ENCODE measurements around the gene BEST1. TPM values are rescaled to one million over a fixed set of nuclear protein-coding genes. Genes with fewer than 3 reads are reported as not detected.

BEST1 gene
- total and polyA plus RNA-seq, 2 of the 13 experiments (the other 11 are each of a cell fraction or from before 2014, with no cell fraction given): 0.09 to 0.65 TPM

DNA sequence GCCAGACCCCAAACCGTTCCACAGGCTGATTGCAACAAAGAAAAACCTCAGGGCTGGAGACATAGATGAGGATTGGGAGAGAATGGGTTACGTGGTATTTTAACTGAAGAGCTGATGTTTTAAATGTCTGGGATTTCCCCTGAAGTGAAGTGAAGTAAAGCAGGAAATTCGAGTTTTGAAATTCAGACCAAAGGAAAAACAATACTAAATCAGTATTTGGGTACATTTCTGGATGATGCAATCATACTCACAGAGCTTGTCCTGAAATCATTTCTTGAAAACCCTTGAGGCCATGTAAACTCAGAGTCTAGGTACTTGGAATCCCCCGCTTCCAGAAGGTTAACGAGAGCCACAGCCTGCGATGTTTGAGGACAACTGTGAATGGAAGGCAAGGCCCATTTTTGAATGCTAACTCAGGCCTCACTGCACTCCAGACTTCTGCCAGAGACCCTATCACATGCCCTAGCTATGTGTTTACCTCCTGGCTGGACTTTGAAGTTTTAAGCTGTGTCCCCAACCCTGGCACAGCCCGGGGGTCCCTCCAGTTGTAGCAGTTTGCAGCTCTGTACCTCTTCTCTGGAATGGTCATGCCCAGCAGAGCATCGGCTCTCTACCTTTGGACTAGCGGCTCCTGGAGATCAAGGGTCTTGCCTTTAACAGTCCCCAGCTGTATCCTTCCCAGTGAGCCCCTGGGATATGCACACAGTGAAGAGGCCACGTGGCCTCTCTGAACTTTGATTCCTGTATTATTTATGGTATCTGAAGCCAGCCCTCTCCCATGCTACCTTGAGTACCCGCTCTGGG lies 22.7 kb downstream of the BEST1 start (continued):
- TF ChIP-seq ZKSCAN1 (IDR thresholded peaks at IDR 0.05; ENCODE audit: low read length): no peak
- TF ChIP-seq, protein P1, sequence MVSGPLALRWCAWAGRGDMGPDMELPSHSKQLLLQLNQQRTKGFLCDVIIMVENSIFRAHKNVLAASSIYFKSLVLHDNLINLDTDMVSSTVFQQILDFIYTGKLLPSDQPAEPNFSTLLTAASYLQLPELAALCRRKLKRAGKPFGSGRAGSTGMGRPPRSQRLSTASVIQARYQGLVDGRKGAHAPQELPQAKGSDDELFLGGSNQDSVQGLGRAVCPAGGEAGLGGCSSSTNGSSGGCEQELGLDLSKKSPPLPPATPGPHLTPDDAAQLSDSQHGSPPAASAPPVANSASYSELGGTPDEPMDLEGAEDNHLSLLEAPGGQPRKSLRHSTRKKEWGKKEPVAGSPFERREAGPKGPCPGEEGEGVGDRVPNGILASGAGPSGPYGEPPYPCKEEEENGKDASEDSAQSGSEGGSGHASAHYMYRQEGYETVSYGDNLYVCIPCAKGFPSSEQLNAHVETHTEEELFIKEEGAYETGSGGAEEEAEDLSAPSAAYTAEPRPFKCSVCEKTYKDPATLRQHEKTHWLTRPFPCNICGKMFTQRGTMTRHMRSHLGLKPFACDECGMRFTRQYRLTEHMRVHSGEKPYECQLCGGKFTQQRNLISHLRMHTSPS (CRISPR knock-in tag; IDR thresholded peaks at IDR 0.05; ENCODE audit: low read depth): peak; percentile 93; the same call in 1 of the 2 replicates
- TF ChIP-seq SP2 (CRISPR knock-in tag; IDR thresholded peaks at IDR 0.05): 0 out of 2 replicates have a peak, but pooled peaks have one; percentile 0
- TF ChIP-seq, protein P2, sequence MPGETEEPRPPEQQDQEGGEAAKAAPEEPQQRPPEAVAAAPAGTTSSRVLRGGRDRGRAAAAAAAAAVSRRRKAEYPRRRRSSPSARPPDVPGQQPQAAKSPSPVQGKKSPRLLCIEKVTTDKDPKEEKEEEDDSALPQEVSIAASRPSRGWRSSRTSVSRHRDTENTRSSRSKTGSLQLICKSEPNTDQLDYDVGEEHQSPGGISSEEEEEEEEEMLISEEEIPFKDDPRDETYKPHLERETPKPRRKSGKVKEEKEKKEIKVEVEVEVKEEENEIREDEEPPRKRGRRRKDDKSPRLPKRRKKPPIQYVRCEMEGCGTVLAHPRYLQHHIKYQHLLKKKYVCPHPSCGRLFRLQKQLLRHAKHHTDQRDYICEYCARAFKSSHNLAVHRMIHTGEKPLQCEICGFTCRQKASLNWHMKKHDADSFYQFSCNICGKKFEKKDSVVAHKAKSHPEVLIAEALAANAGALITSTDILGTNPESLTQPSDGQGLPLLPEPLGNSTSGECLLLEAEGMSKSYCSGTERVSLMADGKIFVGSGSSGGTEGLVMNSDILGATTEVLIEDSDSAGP (CRISPR knock-in tag; IDR thresholded peaks at IDR 0.05; ENCODE audit: borderline replicate concordance): 0 out of 2 replicates have a peak, but pooled peaks have one; percentile 56
- TF ChIP-seq YEATS2 (CRISPR knock-in tag; IDR thresholded peaks at IDR 0.05; ENCODE audit: borderline replicate concordance): peak; percentile 63; the same call in 1 of the 2 replicates
- 0 out of 2 replicates have a peak, but pooled peaks have one; percentile 4 for TF ChIP-seq TOPORS (CRISPR knock-in tag; IDR thresholded peaks at IDR 0.05)
- TF ChIP-seq, protein P3, sequence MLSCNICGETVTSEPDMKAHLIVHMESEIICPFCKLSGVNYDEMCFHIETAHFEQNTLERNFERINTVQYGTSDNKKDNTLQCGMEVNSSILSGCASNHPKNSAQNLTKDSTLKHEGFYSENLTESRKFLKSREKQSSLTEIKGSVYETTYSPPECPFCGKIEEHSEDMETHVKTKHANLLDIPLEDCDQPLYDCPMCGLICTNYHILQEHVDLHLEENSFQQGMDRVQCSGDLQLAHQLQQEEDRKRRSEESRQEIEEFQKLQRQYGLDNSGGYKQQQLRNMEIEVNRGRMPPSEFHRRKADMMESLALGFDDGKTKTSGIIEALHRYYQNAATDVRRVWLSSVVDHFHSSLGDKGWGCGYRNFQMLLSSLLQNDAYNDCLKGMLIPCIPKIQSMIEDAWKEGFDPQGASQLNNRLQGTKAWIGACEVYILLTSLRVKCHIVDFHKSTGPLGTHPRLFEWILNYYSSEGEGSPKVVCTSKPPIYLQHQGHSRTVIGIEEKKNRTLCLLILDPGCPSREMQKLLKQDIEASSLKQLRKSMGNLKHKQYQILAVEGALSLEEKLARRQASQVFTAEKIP (CRISPR knock-in tag; IDR thresholded peaks at IDR 0.05; ENCODE audit: borderline replicate concordance): no peak
- TF ChIP-seq, protein P4, sequence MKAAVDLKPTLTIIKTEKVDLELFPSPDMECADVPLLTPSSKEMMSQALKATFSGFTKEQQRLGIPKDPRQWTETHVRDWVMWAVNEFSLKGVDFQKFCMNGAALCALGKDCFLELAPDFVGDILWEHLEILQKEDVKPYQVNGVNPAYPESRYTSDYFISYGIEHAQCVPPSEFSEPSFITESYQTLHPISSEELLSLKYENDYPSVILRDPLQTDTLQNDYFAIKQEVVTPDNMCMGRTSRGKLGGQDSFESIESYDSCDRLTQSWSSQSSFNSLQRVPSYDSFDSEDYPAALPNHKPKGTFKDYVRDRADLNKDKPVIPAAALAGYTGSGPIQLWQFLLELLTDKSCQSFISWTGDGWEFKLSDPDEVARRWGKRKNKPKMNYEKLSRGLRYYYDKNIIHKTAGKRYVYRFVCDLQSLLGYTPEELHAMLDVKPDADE (CRISPR knock-in tag; IDR thresholded peaks at IDR 0.05): no peak
- TF ChIP-seq ESRRA (CRISPR knock-in tag; IDR thresholded peaks at IDR 0.05; ENCODE audit: low read depth): peak; percentile 86
- peak; percentile 64; the same call in 1 of the 2 replicates for TF ChIP-seq RFXAP (CRISPR knock-in tag; IDR thresholded peaks at IDR 0.05; ENCODE audit: borderline replicate concordance)
- peak; percentile 67 for TF ChIP-seq ZMYM4 (CRISPR knock-in tag; IDR thresholded peaks at IDR 0.05)
- no peak for TF ChIP-seq ZIK1 (CRISPR knock-in tag; IDR thresholded peaks at IDR 0.05; ENCODE audit: borderline replicate concordance, low read depth)
- peak; percentile 87 for TF ChIP-seq BRCA1 (CRISPR knock-in tag; IDR thresholded peaks at IDR 0.05)
- no peak for TF ChIP-seq TCF7L2 (IDR thresholded peaks at IDR 0.05; ENCODE audit: low read depth, low read length)
- peak; percentile 97 for TF ChIP-seq ZNF746 (CRISPR knock-in tag; IDR thresholded peaks at IDR 0.05)
- no peak for TF ChIP-seq ZNF543 (CRISPR knock-in tag; IDR thresholded peaks at IDR 0.05)
- TF ChIP-seq, protein P5, sequence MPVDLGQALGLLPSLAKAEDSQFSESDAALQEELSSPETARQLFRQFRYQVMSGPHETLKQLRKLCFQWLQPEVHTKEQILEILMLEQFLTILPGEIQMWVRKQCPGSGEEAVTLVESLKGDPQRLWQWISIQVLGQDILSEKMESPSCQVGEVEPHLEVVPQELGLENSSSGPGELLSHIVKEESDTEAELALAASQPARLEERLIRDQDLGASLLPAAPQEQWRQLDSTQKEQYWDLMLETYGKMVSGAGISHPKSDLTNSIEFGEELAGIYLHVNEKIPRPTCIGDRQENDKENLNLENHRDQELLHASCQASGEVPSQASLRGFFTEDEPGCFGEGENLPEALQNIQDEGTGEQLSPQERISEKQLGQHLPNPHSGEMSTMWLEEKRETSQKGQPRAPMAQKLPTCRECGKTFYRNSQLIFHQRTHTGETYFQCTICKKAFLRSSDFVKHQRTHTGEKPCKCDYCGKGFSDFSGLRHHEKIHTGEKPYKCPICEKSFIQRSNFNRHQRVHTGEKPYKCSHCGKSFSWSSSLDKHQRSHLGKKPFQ (CRISPR knock-in tag; IDR thresholded peaks at IDR 0.05; ENCODE audit: insufficient replicate concordance): peak; percentile 48
- TF ChIP-seq, protein P6, sequence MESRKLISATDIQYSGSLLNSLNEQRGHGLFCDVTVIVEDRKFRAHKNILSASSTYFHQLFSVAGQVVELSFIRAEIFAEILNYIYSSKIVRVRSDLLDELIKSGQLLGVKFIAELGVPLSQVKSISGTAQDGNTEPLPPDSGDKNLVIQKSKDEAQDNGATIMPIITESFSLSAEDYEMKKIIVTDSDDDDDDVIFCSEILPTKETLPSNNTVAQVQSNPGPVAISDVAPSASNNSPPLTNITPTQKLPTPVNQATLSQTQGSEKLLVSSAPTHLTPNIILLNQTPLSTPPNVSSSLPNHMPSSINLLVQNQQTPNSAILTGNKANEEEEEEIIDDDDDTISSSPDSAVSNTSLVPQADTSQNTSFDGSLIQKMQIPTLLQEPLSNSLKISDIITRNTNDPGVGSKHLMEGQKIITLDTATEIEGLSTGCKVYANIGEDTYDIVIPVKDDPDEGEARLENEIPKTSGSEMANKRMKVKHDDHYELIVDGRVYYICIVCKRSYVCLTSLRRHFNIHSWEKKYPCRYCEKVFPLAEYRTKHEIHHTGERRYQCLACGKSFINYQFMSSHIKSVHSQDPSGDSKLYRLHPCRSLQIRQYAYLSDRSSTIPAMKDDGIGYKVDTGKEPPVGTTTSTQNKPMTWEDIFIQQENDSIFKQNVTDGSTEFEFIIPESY (CRISPR knock-in tag; IDR thresholded peaks at IDR 0.05): peak; percentile 62; the same call in 1 of the 2 replicates
